GM12892 (cell line): ENCODE data around the gene SLC29A3.

ENCODE experiments used
- POLR2A ChIP-seq: IDR thresholded peaks from 2 replicates; pipeline ENCODE4 v1.6.1; 2011; ENCODE audit warnings: low read depth, low read length, control low read depth
- POLR2AphosphoS5 ChIP-seq: IDR thresholded peaks from 2 replicates; pipeline ENCODE4 v1.6.1; 2011; ENCODE audit warnings: low read depth, low read length, control low read depth
- TAF1 ChIP-seq: IDR thresholded peaks from 2 replicates; pipeline ENCODE4 v1.6.1; 2011; ENCODE audit warnings: low read depth, mild to moderate bottlenecking, control low read depth, low read length, borderline replicate concordance

- TF ChIP-seq POLR2A (no peak), TAF1 (no peak), POLR2AphosphoS5 (no peak)
These were observed 73.2 kb downstream of the SLC29A3 start for GRCh38 chr10:71392292-71392691.
